T-helper 9 cell (primary cell): ENCODE results near the gene GPD1L.

Experiments
- DNase-seq: peaks from one replicate; pipeline ENCODE4 v3.0.0-alpha.2; 2020

GPD1L gene

GRCh38 chr3:32140943-32141342, 34.5 kb downstream of the GPD1L start:
- DNase-seq = no peak

GRCh38 chr3:32143849-32144757, 37.7 kb downstream of the GPD1L start:
- peak; percentile 22 for DNase-seq

- no peak for DNase-seq
These were observed 40.4 kb downstream of the GPD1L start for GRCh38 chr3:32146746-32147211.

DNA sequence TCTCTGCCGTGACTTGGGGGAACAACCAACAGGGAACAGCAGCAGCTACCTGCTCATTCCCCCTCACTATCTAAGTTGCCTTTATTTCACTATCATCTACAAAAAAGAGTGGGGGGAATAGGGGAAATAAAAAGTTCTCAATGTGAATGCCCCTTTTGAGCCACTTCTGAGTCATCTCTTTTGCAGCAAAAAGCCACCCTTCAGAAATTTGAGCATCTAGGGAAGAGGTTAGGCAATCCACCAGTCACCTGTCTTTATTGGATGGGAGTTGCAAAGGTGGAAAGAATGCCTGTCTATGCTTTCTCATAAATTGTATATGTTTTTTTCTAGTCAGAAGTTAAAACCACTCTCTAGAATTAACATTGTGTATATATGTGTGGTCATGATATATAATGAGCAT, 41.1 kb downstream of the GPD1L start:
- DNase-seq = no peak

DNA sequence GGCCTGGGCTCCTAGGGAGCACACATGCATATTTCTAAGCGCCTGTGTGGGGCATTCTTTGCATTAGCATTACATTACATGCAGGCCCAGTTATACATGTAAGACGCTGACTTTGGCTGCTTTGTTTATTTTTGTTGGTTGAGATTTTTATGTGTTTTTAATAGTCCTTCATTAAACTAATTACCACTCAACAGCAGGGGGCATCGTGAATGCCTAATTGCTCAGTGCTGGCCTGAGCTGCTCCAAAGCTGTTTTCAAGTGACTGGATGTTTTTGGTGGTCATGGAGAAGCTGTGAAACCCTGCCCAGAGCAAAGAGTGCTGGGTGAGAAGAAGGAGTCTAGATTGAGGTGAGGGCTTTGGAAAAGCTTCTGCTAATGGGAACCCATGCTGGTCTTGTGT, 41.5 kb downstream of the GPD1L start:
- DNase-seq = no peak

DNA sequence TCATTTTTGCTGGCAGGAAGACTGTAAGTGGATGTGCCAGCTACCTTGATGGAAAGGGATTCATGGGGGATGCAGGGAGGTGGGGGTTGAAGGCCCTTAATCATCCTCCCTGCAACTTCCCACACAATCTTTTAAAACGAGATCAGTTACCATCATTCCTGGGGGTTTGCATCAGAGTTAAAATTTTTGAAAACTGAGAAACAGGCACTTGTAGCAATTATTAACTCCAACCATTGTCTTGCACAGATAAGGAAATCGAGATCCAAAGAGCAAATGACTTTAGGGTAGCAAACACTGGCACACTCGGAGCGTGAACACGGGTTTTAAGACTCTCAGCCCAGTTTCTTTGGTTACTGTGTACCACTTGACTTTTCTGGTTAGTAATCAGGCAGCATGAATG, 41.9 kb downstream of the GPD1L start:
- no peak for DNase-seq

DNA sequence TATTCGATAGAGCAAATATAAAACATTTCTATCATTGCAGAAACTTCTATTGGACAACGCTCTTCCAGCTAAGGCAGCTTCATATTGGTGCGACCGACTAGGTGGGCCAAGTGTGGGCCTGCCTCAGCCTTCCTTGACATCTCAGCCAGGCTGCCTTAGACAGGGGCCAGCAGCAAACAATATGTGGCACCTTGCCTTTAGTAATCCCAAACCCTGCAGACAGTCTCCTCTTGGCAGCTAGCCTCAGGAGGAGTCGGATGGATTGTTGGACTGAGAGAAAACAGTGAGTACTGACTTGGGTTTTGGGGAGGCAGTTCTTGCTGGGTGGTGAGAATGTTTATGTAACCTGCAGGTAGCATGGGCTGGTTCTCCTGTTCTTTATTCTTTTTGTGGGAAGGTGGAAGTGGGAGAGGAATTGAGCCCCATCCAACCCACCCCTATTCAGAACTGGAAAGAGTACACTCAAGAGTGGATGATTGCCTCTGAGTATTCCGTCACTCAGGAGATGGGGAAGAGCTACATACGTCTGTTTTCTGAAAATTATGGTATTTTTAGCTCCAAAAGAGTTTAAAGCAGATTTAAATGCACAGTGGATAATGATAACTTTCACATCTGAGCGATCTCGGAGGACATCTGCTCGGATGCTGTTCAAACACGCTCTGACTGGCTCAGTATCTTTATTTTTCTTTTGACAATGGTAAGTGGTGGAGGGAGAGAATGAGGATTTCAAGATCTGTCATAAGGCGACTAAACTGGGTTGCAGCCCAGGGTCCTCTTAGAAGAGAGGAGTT, 47.2 kb downstream of the GPD1L start:
- no peak for DNase-seq

DNA sequence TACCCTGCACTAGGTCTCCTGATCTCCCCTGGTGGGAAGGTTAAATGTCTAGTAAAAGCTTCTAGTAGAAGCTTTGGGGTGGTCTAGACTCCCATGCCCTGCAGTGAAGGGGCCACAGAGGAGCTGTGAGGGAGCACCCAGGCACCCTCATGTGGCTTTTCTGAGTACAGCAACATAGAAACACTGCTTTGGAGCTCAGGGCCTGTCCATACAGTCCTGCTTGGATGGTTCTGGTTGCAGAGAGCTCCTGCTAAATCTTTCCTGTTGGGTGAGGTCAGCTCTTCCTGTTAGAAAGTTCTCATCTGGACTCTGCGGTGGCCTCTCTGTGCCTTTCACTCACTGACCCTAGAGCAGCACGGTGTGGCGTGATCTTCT, 47.8 kb downstream of the GPD1L start:
- DNase-seq = no peak

DNA sequence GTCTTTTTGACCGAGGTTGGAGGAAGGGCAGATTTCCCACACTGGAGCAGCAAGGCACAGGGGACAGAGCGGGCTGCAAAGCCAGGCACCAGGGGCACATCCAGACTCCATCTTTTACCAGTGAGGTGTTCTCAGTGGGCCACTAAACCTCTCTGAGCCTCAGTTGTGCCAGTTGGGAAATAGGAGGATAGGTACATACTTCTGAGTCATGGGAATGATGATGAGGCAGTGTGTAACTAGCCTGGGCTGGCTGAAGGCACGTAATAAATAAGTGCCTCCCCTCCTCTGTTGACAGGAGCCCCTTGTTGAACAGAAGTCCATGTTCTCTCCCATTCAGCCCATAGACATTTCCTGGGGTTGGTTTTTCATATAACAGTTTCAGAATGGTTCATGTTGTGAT, 48.7 kb downstream of the GPD1L start:
- no peak for DNase-seq

- no peak for DNase-seq
These were observed 51.3 kb downstream of the GPD1L start for GRCh38 chr3:32157600-32158264.

DNA sequence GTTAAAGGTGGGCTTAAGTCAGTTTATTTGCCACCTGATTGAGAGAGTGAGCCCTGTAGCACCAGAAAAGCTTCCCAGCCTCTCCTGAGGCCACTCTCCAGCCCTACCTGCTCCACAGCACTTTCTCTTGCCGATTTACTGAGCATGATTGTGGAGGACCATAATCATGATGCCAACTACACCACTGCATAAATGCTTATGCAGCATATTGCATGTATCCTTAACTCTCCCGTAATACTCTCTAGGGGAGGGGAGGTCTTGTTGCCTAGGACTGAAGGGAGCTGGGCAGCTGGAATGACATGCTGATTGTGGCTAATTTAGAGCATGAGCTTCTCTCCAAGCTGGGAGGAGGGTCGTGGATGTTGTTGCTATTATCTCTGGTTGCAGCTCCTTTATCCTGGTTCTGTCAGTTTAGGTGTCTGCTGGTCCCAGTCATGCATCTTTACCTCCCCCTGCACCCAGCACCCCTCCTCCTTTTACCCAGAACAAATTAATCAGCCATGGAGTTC, 54.3 kb downstream of the GPD1L start:
- DNase-seq = no peak

GRCh38 chr3:32165442-32165841, 59.0 kb downstream of the GPD1L start:
- DNase-seq = no peak

DNA sequence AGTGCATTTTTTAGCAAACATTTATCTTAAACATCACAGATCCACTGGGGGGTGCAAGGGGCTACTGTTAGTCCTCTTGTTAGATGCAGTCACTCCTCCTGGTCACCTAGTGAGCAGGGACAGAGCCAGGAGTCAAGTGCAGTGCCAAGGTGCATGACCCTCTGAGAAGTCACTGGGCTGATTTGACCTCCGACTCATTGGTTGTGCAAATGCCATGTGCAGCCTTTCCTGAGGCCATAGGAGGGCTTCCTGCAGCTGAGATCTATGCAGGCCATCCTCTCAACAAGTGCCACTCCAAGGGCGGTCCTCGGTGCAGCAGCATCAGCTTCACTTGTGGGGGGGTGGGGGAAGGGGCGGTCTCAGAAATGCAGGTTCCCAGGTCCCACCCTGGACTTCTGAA, 60.2 kb downstream of the GPD1L start:
- no peak for DNase-seq

GRCh38 chr3:32172420-32172819, 66.0 kb downstream of the GPD1L start:
- no peak for DNase-seq

- peak; percentile 59 for DNase-seq
These were observed 69.3 kb downstream of the GPD1L start for GRCh38 chr3:32175607-32176197.

GRCh38 chr3:32176989-32177701, 70.7 kb downstream of the GPD1L start:
- DNase-seq = peak; percentile 43

GRCh38 chr3:32177702-32178198, 71.3 kb downstream of the GPD1L start:
- DNase-seq = peak; percentile 18

DNA sequence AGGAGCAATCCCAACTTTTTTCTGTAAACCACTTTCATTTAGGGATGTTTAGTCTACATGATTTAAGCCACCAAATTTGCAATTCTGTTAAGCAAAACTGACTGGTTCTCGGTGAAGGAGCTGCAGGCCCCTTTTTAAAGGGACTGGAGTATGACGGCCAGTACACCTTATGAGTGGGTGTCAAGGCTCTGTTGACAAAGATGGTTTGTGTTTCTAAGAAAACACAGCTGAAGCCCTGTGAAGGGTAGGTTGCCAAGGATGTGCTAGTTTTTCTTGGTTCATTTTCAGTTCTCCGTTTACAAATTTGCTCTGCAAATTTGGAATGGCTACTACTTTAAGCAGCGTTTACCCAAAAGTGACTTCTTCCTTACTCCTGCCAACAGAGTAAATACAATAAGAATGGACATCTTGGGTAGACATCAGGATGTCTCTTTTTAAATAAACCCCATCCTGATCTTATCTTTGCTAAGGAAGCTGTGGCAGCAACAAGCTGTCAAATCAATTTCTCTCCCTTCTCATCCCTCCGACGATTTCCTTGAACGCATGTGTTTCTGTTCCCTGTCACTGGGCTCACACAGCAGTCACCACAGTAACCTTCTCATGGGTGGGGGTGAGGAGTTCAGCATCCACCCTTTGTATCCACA, 73.8 kb downstream of the GPD1L start:
- no peak for DNase-seq

GRCh38 chr3:32181365-32181764, 74.9 kb downstream of the GPD1L start:
- no peak for DNase-seq

DNA sequence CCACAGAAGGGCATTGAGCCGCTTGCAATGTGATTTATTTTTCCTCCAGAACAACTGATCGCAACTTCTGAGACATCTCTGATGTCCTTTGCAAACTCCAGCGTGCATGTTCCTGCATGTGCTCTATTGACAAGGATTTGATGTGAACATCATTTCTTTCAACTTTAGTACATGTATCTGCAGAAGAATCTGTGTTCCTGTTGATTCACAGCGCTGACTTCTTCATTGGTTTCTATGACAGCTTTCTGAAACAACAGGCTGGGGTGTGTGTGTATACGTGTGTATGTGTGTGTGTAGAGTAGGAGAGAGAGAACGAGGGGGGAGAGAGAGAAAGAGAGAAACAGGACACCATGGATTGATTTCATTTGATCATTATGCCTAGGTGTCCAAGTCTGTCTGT, 75.4 kb downstream of the GPD1L start:
- DNase-seq = no peak

DNA sequence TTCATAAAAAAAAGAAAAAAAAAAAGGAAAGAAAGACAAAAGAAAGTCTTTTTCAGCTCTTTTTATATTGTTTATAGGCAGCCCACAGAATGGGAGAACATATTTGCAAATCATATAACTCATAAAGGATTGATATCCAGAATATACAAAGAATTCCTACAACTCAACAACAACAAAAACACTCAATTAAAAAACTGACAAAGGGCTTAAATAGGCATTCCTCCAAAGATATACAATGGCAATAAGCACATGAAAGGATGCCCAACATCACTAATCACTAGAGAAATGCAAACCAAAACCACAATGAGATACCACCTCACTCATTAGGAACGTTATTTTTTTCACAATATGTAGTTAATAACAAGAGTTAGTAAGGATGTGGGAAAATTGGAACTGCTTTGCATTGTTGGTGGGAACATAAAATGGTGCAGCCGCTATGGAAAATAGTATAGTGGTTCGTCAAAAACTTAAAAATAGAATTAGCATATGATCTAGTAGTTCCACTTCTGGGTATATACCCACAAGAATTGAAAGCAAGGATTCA, 77.8 kb downstream of the GPD1L start:
- no peak for DNase-seq
